Brain pericyte (primary cell): ENCODE data around the gene CDCA3.

Source experiments
- DNase-seq: peaks from one replicate; pipeline ENCODE4 v3.0.0-alpha.2; 2012; ENCODE audit warnings: low read depth, low spot score

Gene CDCA3

DNA sequence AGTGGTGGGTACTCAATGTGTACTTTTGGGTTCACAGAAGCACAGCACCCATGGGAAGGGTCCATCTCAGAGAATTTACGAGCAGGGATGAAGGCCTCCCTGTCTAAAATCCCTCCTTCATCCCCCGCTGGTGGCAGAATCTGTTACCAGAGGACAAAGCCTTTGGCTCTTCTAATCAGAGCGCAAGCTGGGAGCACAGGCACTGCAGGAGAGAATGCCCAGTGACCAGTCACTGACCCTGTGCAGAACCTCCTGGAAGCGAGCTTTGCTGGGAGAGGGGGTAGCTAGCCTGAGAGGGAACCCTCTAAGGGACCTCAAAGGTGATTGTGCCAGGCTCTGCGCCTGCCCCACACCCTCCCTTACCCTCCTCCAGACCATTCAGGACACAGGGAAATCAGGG is 30.9 kb downstream of the CDCA3 start:
- no peak for DNase-seq

DNA sequence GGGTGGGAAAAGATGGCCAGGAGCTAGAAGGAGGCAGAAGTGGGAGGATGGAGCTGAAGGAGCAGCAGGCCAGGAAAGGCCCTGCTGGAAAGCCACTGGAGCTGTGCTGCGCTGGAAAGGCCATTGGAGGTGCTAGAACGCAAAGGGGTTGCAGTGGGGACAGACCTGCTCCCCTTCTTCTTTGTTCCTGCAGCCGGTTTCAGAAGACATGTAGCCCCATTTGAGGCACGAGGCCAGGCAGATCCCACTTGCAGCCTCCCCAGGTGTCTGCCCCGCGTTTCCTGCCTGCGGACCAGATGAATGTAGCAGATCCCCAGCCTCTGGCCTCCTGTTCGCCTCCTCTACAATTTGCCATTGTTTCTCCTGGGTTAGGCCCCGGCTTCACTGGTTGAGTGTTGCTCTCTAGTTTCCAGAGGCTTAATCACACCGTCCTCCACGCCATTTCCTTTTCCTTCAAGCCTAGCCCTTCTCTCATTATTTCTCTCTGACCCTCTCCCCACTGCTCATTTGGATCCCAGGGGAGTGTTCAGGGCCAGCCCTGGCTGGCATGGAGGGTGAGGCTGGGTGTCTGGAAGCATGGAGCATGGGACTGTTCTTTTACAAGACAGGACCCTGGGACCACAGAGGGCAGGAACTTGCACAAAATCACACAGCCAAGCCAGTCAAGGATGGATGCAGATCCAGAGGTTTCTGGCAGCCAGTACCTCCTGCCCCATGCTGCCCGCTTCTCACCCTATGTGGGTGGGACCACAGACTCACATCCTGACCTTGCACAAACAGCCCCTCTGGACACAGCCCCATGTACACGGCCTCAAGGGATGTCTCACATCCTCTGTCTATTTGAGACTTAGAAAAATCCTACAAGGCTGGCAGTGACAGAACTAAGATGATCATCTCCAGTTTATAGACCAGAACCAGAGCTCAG is 31.7 kb downstream of the CDCA3 start:
- DNase-seq = no peak

DNA sequence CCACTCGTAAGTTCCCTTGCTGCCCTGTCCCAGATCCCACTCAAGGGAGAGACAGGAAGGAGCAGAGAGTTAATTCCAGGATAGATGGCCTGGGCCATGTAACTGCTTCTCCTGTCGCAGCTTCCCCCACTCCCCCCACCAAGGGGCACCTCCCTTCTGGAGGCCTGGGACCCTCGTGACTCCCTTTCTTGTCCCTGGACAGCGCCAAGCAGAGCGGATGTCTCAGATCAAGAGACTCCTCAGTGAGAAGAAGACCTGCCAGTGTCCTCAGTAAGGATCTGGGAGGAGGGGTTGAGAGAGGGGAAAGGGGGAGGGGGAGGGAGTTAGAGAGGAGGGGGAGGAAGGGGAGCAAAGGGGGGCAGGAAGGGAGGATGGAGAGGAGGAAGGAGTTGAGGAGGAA is 32.4 kb downstream of the CDCA3 start:
- DNase-seq = no peak

DNA sequence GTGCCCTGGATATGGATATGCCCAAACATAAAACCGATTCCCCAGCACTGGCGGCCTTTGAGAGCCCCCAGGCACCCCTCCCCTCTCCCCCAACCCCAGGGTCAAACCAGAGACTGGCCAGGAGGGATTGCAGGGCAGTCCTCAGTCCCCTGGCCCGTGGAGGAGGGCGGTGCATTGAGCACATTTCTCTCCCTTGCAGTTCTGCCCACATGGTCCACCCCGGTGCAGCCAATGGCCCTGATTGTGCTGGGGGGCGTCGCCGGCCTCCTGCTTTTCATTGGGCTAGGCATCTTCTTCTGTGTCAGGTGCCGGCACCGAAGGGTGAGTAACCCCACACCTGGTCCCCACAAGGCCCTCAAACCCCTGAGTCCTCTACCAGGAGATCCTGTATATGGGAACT is 32.9 kb downstream of the CDCA3 start:
- no peak for DNase-seq

DNA sequence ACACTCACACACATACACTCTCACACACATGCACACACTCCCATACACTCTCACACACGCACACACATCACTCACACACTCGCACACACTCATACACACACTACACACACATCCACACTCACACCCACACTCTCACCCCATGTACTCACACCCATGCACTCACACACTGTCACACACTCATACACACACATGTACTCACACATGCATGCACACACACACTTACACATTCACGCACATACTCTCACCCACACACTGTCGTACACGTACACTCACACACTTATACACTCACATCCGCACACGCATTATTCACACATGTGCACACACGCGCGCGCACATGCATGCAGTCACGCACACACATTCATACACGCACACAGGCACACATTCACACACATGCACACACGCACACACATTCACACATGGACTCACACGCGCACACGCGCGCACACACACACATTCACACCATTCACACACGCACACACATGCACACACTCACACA is 33.4 kb downstream of the CDCA3 start:
- DNase-seq = no peak

DNA sequence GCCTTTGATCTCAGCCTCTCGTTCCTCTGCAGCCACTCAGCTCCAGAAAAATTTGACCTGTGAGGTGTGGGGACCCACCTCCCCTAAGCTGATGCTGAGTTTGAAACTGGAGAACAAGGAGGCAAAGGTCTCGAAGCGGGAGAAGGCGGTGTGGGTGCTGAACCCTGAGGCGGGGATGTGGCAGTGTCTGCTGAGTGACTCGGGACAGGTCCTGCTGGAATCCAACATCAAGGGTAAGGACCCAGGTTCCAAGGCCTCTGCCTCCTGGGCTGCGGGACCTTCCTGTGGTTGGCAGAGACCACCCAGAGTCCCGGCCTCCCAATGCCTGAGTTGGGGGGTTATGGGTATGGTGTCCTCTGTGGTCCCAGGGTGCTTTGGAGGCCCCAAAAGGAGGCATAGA is 34.0 kb downstream of the CDCA3 start:
- DNase-seq = no peak

DNA sequence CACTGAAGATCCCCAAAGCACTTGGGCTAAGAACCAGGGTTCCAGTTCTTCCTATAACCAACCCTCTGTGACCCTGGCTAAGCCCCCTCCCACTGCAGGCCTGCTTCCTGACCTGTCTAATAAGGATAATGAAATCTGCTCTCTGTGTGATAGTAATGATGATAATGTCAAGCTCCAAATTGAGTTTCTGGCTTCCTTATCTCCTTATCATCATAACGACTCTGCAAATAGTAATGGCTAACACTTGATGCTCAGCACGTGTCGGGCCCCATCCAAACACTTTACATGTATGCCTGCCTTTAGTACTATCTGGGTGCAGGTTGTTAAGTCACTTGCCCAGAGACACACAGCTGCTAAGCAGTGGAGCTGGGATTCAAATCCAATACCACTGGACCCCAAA is 34.5 kb downstream of the CDCA3 start:
- DNase-seq = no peak

DNA sequence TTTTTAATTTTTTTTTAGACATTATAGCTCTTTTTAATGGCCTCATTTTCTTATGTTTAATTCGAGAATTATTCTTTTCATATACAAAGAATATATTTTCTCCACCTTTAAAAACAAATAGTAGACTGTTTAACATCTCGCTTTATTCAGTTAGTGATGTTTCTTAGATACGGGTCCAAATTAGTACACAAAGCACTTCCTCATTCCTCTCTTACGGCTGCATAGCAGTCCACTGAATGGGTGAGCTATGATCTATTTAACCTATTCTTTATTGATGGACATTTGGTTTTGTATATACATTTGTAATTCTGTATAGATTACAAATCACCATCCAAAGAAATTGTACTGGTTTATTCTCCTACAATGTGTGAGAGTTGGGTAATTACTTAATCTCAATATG is 37.7 kb downstream of the CDCA3 start:
- DNase-seq = no peak

DNA sequence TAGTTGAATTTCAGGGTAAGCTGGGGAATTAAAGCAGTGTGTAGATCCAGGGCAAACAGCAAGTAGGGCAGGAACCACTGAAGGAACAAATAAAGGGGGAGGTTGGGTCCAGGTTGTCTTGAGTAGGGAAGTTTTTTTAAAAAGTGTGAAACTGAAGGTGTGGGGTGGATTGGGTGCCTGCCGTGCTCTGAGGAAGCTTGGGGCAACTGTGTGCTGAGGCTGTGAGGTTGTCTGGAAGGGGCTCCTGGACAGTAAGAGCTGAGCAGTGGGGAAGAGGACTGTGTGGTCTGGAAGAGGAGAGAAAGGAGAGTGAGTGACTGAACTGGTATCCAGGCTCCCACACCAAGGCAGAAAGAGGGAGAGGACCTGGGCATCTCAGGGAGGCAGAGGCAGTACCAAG is 40.3 kb downstream of the CDCA3 start:
- DNase-seq = no peak

DNA sequence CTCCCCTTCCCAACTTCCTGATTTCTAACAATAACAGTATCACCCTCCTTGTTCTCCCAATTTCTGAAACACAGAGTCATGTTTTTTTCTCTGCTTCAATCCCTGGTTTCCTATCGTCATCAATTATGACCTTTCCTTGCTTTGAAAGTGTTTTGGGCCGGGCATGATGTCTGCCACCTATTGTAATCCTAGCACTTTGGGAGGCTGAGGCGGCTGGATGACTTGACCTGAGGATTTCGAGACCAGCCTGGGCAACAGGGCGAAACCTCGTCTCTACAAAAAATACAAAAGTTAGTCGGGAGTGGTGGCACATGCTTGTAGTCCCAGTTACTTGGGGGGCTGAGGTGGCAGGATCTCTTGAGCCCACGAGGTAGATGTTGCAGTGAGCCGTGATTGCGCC is 42.0 kb downstream of the CDCA3 start:
- no peak for DNase-seq

DNA sequence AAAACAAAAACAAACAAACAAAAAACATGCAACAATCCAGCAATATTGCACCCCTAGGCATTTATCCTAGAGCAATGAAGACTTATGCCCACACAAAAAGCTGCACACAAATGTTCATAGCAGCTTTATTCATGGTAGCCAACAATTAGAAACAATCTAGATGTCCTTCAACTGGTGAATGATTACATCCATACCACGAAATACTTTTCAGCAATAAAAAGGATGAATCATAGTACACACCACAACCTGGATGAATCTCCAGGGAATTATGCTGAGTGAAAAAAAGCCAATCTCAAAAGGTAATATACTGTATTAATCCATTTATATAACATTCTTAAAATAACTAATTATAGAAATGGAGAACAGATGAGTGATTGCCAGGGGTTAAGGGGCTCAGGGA is 43.9 kb downstream of the CDCA3 start:
- DNase-seq = no peak

DNA sequence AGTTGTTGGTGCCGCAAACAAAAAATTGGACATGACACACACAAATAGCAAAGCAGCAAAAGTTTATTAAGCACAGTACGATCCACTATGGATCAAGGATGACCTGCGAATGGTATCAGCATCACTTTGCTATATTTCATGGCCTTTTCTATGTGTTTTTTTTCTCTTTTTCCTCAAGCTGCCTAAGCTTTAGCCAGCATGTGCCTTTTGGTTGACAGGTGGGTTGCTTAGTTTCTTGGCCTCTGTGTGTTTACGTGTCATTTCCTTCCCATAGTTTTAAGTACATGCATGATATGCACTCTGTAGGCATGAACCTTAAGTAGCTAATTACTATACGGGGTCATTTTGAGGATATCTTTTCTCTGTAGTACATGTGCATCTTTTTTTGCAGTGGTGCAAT is 51.9 kb downstream of the CDCA3 start:
- DNase-seq = no peak
